ENCODE data around the gene TMEM132C. TPM values are rescaled to one million over a fixed set of nuclear protein-coding genes. Genes with fewer than 3 reads are reported as not detected.

TMEM132C gene
- total RNA-seq, 2 experiments from 2014 or later = not detected

DNA sequence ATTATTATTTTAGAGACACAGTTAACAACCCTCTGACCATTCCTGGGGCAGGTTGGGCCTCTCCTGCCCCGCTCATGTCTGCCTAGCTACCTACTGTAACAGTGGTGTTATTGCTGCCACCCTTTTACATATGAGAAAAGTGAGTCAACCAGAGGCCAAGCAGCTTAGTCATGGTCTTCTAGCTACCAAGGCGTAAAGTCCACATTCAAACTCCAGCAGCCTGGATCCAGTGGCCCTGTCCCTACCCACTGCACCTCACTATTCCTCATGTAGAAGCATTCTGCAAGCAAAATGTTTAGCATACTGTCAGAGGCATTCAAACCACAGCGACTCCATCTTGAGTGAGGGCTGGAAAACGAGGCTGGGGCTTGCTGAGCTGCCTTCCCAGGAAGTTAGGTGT is 461.0 kb downstream of the TMEM132C start:
- peaks cover 7% of the 10 kb centered on the region for H3K27me3 Mint-ChIP-seq
- H3K4me1 Mint-ChIP-seq (ENCODE audit: low read depth) = peaks cover 2% of the 10 kb centered on the region
- TF ChIP-seq CTCF (IDR thresholded peaks at IDR 0.05) = no peak
- no peaks in the 10 kb centered on the region for H3K9me3 Mint-ChIP-seq
- ChIA-PET POLR2A (no interaction called here), CTCF (no interaction called here)
- DNase-seq (no peak), ATAC-seq (no peak)
- intact Hi-C loops (cut with micrococcal nuclease) = no loop called here
- no peak overlapping the region for H3K27ac Mint-ChIP-seq
- H3K4me3 Mint-ChIP-seq = no peak overlapping the region
- no peaks in the 10 kb centered on the region for H3K36me3 Mint-ChIP-seq (ENCODE audit: low read depth)

GRCh38 chr12:128729628-128730121 is 462.7 kb downstream of the TMEM132C start:
- ChIA-PET POLR2A (no interaction called here), CTCF (no interaction called here)
- H3K4me1 Mint-ChIP-seq (ENCODE audit: low read depth) = peaks cover 2% of the 10 kb centered on the region
- ATAC-seq = no peak
- intact Hi-C loops (cut with micrococcal nuclease) = no loop called here
- TF ChIP-seq CTCF (IDR thresholded peaks at IDR 0.05) = no peak
- no peak for DNase-seq
- H3K27me3 Mint-ChIP-seq = peaks cover 7% of the 10 kb centered on the region
- H3K36me3 Mint-ChIP-seq (ENCODE audit: low read depth) = no peaks in the 10 kb centered on the region
- H3K4me3 Mint-ChIP-seq = no peak overlapping the region
- no peaks in the 10 kb centered on the region for H3K9me3 Mint-ChIP-seq
- H3K27ac Mint-ChIP-seq = no peak overlapping the region

DNA sequence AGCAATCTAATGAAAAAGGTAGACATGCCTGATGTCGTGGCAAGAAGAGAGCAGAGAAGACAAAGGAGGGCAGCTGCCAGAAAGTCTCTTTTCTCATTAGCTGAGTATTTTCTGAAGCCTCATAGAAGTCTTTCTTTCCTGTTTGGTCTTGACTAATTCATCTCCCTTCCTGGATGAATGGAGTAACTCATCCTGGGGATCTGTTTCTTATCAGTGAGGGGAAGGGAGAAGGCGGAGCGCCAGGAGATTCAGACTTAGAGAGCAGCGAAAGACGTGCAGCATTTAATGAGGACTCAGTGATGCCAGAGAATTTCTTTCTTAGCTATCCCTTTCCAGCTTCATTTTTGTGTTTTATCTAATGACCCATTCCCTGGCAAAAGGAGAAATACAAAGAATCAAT is 467.4 kb downstream of the TMEM132C start:
- ATAC-seq (no peak), DNase-seq (no peak)
- no peak for TF ChIP-seq CTCF (IDR thresholded peaks at IDR 0.05)
- Mint-ChIP-seq H3K27ac (no peak overlapping the region), H3K27me3 (peaks cover 5% of the 10 kb centered on the region), H3K36me3 (ENCODE audit: low read depth) (no peaks in the 10 kb centered on the region), H3K4me3 (no peak overlapping the region), H3K4me1 (ENCODE audit: low read depth) (no peaks in the 10 kb centered on the region), H3K9me3 (peaks cover 2% of the 10 kb centered on the region)
- intact Hi-C loops (cut with micrococcal nuclease) = no loop called here
- ChIA-PET POLR2A (no interaction called here), CTCF (interaction anchor here (0.9 kb wide), 1 partner anchor 16 kb away, joined by 3 read pairs; no protein-coding TSS in a partner anchor)

DNA sequence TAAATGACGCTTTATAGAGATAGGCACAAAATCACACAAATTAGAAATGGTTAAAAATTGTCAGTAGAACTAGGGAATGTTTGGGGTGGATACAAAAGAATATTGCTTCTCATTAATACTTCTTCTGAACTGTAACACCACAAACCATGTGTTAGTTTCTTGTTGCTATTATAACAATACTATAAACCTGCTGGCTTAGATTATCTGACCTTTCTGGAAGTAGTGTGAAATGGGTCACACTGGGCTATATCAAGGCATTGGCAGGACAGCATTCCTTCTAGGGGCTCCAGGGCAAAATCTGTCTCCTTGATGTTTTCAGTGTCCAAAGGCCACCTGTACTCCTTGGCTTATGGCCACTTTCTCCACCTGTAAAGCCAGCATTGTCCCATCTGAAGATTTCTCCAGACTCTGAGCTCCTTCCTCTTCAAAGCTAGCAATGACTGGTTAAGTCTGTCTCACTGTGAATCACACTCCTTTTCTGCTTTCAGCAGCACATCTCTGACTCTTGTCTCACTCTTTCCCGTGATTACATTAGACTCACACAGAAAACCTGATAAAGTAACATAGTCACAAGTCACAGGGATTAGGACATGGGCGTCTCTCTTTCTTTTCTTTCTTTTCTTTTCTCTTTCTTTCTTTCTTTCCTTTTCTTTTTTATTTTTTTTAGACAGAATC is 470.5 kb downstream of the TMEM132C start:
- Mint-ChIP-seq H3K4me1 (ENCODE audit: low read depth) (no peaks in the 10 kb centered on the region), H3K9me3 (peaks cover 4% of the 10 kb centered on the region), H3K36me3 (ENCODE audit: low read depth) (no peaks in the 10 kb centered on the region), H3K27ac (no peak overlapping the region), H3K4me3 (no peak overlapping the region), H3K27me3 (peaks cover 3% of the 10 kb centered on the region)
- DNase-seq = no peak
- no peak for TF ChIP-seq CTCF (IDR thresholded peaks at IDR 0.05)
- no peak for ATAC-seq
- intact Hi-C loops (cut with micrococcal nuclease) = no loop called here
- CTCF ChIA-PET = no interaction called here
- POLR2A ChIA-PET = no interaction called here

GRCh38 chr12:128743916-128744315 is 476.9 kb downstream of the TMEM132C start:
- ChIA-PET CTCF (no interaction called here), POLR2A (no interaction called here)
- Mint-ChIP-seq H3K27me3 (peaks cover 1% of the 10 kb centered on the region), H3K36me3 (ENCODE audit: low read depth) (no peaks in the 10 kb centered on the region), H3K9me3 (peaks cover 4% of the 10 kb centered on the region), H3K4me3 (no peak overlapping the region), H3K27ac (no peak overlapping the region), H3K4me1 (ENCODE audit: low read depth) (peaks cover 4% of the 10 kb centered on the region)
- no peak for ATAC-seq
- TF ChIP-seq CTCF (IDR thresholded peaks at IDR 0.05) = no peak
- intact Hi-C loops (cut with micrococcal nuclease) = no loop called here
- DNase-seq = no peak

All from activated CD8-positive, alpha-beta T cell treated with anti-CD3 and anti-CD28 coated beads for 36 hours (primary cell).